GM12864 (cell line): Measurements from ENCODE around the gene PPP1R14D.

Source experiments
- DNase-seq: peaks from one replicate; pipeline ENCODE4 v3.0.0-alpha.2; 2011; ENCODE audit warnings: low read depth
- H3K4me3 ChIP-seq: 2 replicates; pipeline ENCODE4 v1.5.1; 2011; ENCODE audit warnings: mild to moderate bottlenecking, low read depth, low read length, control low read depth
- CTCF ChIP-seq: IDR thresholded peaks from 2 replicates; pipeline ENCODE4 v1.5.1; 2011; ENCODE audit warnings: low read depth, mild to moderate bottlenecking, moderate library complexity, low read length, control low read depth, inconsistent platforms; ENCODE audit errors: missing control alignments

The PPP1R14D gene

GRCh38 chr15:40807888-40808461 is 20.5 kb downstream of the PPP1R14D start:
- no peak for DNase-seq
- TF ChIP-seq CTCF, result no peak
- peak overlapping the region; percentile 95 for H3K4me3 ChIP-seq

- TF ChIP-seq CTCF, result peak; percentile 24
- DNase-seq, result peak; percentile 96
- H3K4me3 ChIP-seq, result peak within 1 kb of the TSS; percentile 95
Observed at GRCh38 chr15:40807028-40807887, 21.2 kb downstream of the PPP1R14D start, which contains the start of the genes DNAJC17 and ZFYVE19. Gene DNAJC17 (minus strand): TSS chr15:40807473. CDS start chr15:40807446, 27 bp downstream. Gene ZFYVE19 (plus strand): TSS chr15:40807089. CDS start chr15:40807590, 501 bp downstream.

- DNase-seq, result no peak
- no peak for TF ChIP-seq CTCF
- peak overlapping the region; percentile 95 for H3K4me3 ChIP-seq
Observed at GRCh38 chr15:40806672-40807027, 21.9 kb downstream of the PPP1R14D start.

DNA sequence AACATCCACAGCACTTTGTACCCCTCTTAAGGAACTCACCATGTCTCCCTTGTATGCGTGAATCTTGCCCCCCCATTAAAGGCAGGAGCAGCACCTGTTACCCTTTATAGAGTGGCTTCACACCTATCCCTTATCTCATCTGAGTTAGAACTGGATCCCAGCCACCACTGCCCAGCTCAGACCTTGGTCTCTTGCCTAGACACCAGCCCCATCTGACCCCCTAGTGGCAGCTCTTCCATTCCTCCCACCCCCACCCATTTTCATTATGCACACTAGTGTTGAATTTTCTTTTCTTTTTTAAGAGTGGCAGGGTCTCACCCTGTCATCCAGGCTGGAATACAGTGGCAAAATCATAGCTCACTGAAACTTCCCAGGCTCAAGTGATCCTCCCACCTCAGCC is 24.8 kb downstream of the PPP1R14D start:
- H3K4me3 ChIP-seq, result no peak overlapping the region
- TF ChIP-seq CTCF, result no peak
- no peak for DNase-seq

DNA sequence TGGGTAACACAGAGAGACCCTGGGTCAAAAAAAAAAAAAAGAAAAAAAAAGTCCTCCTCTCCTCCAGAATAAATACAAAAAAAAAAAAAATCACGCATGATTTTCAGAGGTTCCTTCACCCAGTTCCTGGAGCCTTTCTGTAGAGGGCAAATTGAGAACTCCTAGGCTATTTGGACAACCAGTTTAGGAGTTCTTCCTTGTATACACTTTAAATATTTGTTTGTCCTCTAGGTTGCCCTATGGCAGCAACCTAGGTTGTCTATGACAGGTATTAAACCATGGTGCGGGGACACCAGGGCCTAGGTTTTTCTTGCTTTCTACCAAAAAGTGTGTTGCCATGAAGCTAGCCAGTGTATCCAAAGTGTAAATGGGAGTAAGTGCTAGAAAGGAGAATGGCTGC is 25.4 kb downstream of the PPP1R14D start:
- no peak for TF ChIP-seq CTCF
- DNase-seq, result no peak

DNA sequence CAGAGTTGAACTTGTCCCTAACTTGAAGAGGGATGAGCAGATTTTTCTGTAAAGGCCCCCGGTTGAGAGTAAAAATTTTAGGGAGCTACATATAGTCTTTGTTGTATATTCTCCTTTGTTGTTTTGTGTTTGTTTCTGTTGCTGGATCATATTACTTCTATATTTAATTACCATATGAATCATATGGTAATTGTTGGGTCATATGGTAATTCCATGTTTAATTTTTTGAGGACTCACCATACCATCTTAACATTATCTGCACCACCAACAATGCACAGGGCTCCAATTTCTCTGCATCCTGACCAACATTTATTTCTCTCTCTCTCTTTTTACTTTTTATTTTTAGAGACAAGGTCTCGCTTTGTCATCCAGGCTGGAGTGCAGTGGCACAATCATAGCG is 29.0 kb downstream of the PPP1R14D start:
- no peak for TF ChIP-seq CTCF
- DNase-seq, result no peak
- no peak overlapping the region for H3K4me3 ChIP-seq

More for the DNA sequence above, 25.4 kb downstream of the PPP1R14D start:
- no peak overlapping the region for H3K4me3 ChIP-seq
